ENCODE results near the gene ERH.

The ERH gene

GRCh38 chr14:69331206-69331605, 66.9 kb downstream of the ERH start:
- DNase-seq (ENCODE audit: low spot score): no peak
- TF ChIP-seq CTCF (IDR thresholded peaks at IDR 0.05; ENCODE audit: extremely low read depth, missing control alignments): no peak
